NCI-H146 treated with DMSO at 0.1 percent for 48 hours (cell line): ENCODE measurements around the gene MXD3.
A peak's percentile ranks its signal among the peaks of the same experiment; 100 is the strongest.
"Not testable (repeated sequence)": the region's sequence is repeated elsewhere in the genome, so short reads cannot be mapped to it uniquely, and the experiment has no call there.

ENCODE experiments used
- DNase-seq: peaks from one replicate; lab custom pipeline; 2025; ENCODE audit not compliant: unreplicated experiment; lab: John Stamatoyannopoulos, UW

MXD3 gene, protein sequence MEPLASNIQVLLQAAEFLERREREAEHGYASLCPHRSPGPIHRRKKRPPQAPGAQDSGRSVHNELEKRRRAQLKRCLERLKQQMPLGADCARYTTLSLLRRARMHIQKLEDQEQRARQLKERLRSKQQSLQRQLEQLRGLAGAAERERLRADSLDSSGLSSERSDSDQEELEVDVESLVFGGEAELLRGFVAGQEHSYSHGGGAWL

DNA sequence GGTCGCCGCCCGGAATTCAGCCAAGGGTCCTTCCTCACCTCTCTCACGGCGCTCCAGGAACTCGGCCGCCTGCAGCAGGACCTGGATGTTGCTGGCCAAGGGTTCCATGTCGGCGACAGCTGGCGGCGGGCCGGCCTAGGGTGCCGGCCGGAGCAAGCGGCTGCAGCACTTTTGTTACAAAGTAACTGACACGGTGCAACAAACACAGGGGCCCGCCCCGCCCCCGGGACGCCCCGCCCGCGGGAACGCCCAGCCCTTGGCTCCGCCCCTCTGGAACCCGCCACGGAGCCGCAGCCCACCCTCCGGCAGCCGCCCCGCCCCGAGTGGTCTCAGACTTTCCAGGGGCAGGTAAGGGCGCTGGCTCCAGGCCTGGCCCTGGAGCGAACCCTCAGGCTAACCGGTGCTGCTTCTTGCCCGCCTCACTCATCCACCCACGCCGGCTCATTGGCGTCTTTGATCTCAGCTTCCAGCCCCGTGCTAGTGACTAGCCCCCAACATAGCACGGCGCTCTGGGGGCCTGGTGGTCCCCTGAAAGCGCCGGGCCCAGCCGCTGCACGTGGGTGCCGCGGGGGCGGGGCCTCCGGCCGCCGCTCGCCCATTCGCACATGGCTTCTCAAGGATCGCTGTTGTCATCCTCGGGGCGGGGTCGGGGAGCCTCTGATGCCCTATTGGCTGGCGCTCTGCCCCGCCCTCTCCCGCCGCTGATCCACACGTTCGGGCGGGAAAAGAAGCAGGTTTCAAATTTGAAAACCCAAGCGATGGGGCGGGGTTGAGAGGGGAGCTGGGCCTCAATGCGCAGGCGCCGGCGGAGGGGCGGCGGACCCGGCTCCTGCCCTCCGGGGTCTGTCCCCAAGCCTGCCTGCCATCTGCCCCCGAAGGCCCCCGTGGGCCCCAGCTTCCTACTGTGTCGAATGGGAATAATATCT, at the start of gene MXD3:
MXD3 (minus strand) TSS at position 176 of the 926 bp plus-strand sequence; CDS start at position 108, 68 bp downstream.
- peak; percentile 90 for DNase-seq

GRCh38 chr5:177360740-177361139, 49.0 kb upstream of the MXD3 start:
- DNase-seq = not testable (repeated sequence)

- no peak for DNase-seq
These were observed 48.2 kb upstream of the MXD3 start for GRCh38 chr5:177359860-177360259.

DNA sequence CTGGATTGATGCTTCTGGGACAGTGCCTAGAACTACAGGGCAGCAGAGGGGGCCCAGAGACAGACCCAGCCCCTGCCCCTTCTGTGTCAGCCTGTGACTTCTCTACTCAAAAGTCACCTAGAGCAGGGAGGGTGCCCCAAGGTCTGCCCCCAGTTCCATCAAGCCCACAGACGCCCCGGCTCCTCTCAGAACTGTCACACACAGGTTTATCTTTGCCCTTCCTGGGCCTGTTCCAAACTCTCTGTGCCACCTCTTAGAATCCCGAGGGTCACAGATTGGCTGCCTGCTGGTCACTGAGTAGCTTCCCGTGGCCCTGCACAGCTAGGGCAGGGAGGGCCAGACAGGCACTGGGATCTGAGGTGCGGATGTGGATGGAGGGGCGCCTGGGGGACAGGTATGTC, 47.8 kb upstream of the MXD3 start:
- no peak for DNase-seq

DNA sequence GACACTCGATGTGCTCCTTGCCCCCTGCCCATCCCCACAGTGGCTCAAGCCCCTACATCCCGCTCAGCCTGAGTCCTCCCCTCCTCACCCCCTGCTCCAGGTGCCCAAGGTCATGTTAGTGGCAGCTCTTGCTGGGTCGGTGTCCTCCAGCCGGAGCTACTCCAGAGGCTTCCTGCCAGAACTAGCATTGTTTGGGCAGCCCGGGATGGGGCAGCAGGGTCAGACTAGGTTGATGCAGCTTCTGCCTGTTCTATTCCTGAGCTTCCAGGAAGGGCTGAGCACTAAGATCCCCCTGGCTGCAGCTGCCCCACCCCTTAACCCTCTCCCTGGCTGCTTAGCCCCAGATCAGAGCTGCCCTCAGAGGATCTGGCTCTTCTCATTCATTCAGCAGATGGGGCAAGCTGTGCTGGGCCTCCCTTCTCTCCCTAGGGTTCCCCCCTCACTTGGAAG, 46.7 kb upstream of the MXD3 start:
- DNase-seq = no peak

- DNase-seq = peak; percentile 44
These were observed 46.0 kb upstream of the MXD3 start, which contains the start of gene RGS14 for GRCh38 chr5:177357459-177358351. RGS14 (plus strand) TSS chr5:177357924; CDS start chr5:177358025, 101 bp downstream.

- no peak for DNase-seq
These were observed 45.4 kb upstream of the MXD3 start for GRCh38 chr5:177357146-177357458.

GRCh38 chr5:177356746-177357145, 45.0 kb upstream of the MXD3 start:
- DNase-seq = no peak

DNA sequence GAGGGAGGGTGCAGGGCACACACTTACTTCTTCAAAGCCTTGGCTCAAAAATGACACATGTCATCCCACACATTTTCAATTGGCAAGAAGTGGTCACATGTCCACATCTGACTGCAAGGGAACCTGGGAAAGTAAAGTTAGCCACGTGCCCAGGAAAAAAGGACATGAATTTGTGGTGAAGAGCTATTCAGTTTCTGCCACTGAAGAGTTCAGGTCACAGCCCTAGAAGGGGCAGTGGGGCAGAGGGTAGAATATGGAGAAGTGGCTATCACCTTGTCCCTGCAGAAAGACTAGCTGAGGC, 44.1 kb upstream of the MXD3 start:
- DNase-seq = no peak

- DNase-seq = no peak
These were observed 43.6 kb upstream of the MXD3 start for GRCh38 chr5:177355162-177355867.

GRCh38 chr5:177354711-177355110, 43.0 kb upstream of the MXD3 start:
- no peak for DNase-seq

DNA sequence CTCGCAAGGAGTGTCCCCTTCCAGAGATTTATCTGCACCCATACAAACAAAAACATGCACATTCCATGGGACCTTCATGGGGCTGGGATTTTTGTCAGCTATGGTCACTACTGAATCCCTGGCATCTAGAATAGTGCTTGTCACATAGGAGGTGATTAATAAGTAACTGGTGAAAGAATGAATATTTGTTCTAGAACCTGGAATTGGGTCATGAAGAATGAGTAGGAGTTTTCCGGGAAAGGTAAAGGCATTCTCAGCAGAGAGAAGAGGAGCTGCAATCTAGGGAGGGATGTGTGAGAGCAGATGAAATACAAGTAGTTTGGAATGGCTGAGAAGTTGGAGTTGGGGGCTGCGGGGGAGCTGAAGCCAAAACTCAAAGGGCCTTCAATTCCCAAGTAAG, 42.6 kb upstream of the MXD3 start:
- DNase-seq = no peak

- DNase-seq = no peak
These were observed 41.4 kb upstream of the MXD3 start for GRCh38 chr5:177353093-177353492.

DNA sequence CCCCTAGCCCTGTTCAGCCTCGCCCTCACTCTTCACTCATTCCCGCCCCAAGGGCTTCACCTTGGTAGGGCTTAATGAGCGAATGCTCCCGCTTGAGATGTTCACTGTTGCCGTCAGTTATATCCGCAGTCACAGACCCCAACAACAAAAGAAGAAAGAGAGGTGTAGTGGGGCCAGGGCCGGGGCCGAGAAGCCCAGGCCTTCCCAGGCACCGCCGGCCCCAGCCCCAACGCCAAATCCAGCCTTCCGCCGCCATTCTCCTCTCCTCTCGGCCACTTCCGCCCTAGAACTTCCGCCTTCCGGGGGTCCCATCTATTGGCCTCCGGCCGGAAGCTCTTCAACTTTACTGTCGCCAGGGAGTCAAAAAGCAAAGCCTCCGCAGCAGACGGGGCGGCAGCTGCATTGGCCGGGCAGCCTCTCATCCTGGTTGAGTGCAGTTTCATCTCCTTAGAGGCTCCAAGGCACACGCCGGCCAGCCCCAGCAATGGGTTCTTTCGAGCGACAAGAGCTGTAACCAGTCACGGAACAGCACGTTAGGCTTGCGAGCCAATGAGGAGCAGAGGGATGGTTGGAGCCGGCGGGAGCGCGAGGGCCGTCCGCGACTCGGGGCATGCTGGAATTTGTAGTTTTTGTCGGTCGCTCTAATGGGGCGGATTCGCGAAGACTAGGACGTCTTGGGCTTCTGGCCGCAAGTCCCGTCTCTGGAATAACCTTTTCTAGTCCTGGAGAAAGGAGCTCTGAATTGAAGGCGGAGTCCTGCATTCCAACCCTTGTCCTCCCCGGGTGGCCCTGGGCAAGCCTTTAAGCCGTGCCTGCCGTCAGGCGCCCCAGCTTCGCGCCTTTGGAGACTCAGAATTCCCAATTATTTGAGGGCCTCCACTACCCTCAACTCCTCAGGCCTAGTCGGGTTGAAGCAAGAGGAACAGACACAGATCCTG, 40.0 kb upstream of the MXD3 start, which contains the start of gene LMAN2:
LMAN2 (minus strand) TSS at position 277 of the 938 bp plus-strand sequence; CDS start at position 256, 21 bp downstream.
- peak; percentile 76 for DNase-seq

- no peak for DNase-seq
These were observed 39.2 kb upstream of the MXD3 start for GRCh38 chr5:177350776-177351391.

- no peak for DNase-seq
These were observed 38.1 kb upstream of the MXD3 start for GRCh38 chr5:177349762-177350161.

- DNase-seq = no peak
These were observed 37.6 kb upstream of the MXD3 start for GRCh38 chr5:177349362-177349647.

DNA sequence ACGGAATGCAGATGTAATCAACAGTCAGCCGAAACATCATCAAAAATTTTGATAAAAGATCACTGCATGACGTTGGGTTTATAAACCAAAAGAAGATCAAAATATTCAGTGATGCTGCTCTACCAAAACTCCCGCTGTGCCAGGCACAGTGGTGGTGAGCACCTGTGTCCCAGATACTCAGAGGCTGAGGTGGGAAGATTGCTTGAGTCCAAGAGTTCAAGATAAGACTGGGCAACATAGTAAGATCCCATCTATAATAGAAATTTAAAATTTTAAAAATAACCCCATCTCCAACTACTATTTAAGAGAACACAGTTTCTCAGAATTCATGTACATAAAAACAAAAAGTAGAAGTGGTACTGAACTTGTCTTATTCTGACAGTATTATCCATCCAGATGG, 36.0 kb upstream of the MXD3 start:
- no peak for DNase-seq

DNA sequence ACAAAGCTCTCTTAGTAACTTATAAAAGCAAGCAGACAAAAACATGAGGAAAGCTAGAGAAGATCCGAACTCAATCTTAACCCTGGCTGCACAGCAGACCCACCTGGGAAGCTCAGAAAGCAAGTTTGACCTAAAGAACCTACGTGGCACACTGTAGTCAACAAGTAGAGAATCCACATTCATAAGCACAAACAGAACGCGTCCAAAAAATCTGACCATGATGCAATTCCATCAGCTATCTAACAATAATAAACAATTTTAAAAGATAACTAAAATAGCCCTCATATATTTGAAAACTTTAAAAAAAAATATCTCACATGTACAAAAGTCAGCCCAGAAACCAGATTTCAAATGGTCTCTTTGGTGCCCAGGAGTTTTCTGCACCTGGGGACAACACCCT, 35.1 kb upstream of the MXD3 start:
- DNase-seq = no peak
